HTERT RPE-1 (cell line): ENCODE measurements around the gene TNS1.

Experiments used
- in situ Hi-C: fragments of 300-500 bp; cut with MboI; formaldehyde crosslinking; loops from 4 replicates; pipeline ENCODE4 v1.14.3; 2020; ENCODE audit warnings: low sequenced_read_pairs

Gene TNS1

GRCh38 chr2:217947383-217948350 is 55.1 kb downstream of the TNS1 start:
- in situ Hi-C loops = no loop called here

- in situ Hi-C loops = no loop called here
These were observed 56.7 kb downstream of the TNS1 start for GRCh38 chr2:217946051-217946450.

- in situ Hi-C loops = no loop called here
These were observed 57.3 kb downstream of the TNS1 start for GRCh38 chr2:217945530-217945929.

- in situ Hi-C loops = no loop called here
These were observed 57.9 kb downstream of the TNS1 start for GRCh38 chr2:217944923-217945322.

GRCh38 chr2:217944366-217944765 is 58.4 kb downstream of the TNS1 start:
- in situ Hi-C loops = no loop called here

GRCh38 chr2:217943446-217944321 is 59.1 kb downstream of the TNS1 start:
- in situ Hi-C loops = no loop called here

- in situ Hi-C loops = no loop called here
These were observed 60.0 kb downstream of the TNS1 start for GRCh38 chr2:217942731-217943335.

- in situ Hi-C loops = no loop called here
These were observed 60.7 kb downstream of the TNS1 start for GRCh38 chr2:217941886-217942728.

- in situ Hi-C loops = no loop called here
These were observed 61.5 kb downstream of the TNS1 start for GRCh38 chr2:217941339-217941738.

- in situ Hi-C loops = no loop called here
These were observed 62.3 kb downstream of the TNS1 start for GRCh38 chr2:217940261-217941220.

- in situ Hi-C loops = no loop called here
These were observed 63.1 kb downstream of the TNS1 start for GRCh38 chr2:217939629-217940245.

GRCh38 chr2:217939220-217939619 is 63.6 kb downstream of the TNS1 start:
- in situ Hi-C loops = no loop called here

GRCh38 chr2:217938036-217938435 is 64.8 kb downstream of the TNS1 start:
- in situ Hi-C loops = no loop called here

- in situ Hi-C loops = no loop called here
These were observed 65.3 kb downstream of the TNS1 start for GRCh38 chr2:217937446-217937845.

- in situ Hi-C loops = no loop called here
These were observed 65.8 kb downstream of the TNS1 start for GRCh38 chr2:217936952-217937351.

- in situ Hi-C loops = no loop called here
These were observed 66.7 kb downstream of the TNS1 start for GRCh38 chr2:217935901-217936684.

- in situ Hi-C loops = no loop called here
These were observed 67.4 kb downstream of the TNS1 start for GRCh38 chr2:217935235-217935879.
